NB4 (cell line): ENCODE measurements around the gene THADA.

Source experiments
- MYC ChIP-seq: IDR thresholded peaks from 2 replicates; pipeline ENCODE4 v1.6.1; 2011; ENCODE audit warnings: low read depth, low read length
- TF ChIP-seq, protein P1 (sequence below): IDR thresholded peaks from one replicate; pipeline ENCODE4 v1.5.1; 2012; ENCODE audit warnings: low read depth, low read length
- TF ChIP-seq, protein P2 (sequence below): IDR thresholded peaks from 2 replicates; pipeline ENCODE4 v1.6.1; 2011; ENCODE audit warnings: low read depth, low read length

DNA sequence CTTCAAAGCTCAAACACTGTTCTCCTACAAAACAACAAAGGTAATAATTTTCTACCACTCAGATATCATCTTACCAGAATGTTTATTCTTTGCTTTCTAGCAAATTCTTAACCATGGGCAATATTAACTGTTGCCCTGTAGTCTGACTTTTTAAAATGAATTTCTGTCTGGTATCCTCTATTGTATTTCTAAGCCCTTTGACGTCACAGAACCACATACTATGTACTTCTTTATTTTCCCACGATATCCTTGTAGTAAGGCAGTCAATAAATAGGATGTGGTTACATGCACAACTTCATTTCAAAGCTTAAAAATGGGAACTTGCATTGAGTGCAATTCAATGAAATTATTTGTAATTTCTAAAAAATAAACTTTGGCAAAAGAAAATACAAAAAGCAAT is 58.7 kb downstream of the THADA start:
- TF ChIP-seq, protein P1, sequence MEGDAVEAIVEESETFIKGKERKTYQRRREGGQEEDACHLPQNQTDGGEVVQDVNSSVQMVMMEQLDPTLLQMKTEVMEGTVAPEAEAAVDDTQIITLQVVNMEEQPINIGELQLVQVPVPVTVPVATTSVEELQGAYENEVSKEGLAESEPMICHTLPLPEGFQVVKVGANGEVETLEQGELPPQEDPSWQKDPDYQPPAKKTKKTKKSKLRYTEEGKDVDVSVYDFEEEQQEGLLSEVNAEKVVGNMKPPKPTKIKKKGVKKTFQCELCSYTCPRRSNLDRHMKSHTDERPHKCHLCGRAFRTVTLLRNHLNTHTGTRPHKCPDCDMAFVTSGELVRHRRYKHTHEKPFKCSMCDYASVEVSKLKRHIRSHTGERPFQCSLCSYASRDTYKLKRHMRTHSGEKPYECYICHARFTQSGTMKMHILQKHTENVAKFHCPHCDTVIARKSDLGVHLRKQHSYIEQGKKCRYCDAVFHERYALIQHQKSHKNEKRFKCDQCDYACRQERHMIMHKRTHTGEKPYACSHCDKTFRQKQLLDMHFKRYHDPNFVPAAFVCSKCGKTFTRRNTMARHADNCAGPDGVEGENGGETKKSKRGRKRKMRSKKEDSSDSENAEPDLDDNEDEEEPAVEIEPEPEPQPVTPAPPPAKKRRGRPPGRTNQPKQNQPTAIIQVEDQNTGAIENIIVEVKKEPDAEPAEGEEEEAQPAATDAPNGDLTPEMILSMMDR: no peak
- TF ChIP-seq, protein P2, sequence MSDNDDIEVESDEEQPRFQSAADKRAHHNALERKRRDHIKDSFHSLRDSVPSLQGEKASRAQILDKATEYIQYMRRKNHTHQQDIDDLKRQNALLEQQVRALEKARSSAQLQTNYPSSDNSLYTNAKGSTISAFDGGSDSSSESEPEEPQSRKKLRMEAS: no peak
- no peak for TF ChIP-seq MYC
